OCI-LY7 (cell line): ENCODE measurements around the gene CEP295NL. TPM values are rescaled to one million over a fixed set of nuclear protein-coding genes. Genes with fewer than 3 reads are reported as not detected.

ENCODE experiments used
- BruUV-seq: library from RNA; stranded (reverse); fragments of 400-500 nt; replicated peaks from 2 replicates; lab custom pipeline; 2021; lab: Mats Ljungman, UMichigan
- CTCF ChIA-PET: fragments of 300-600 bp; sonication (Branson Sonifier 250); formaldehyde crosslinking; loops from one replicate; lab custom pipeline; 2022; ENCODE audit warnings: antibody characterized with exemption; ENCODE audit not compliant: unreplicated experiment; lab: Charles Lee
- POLR2A ChIA-PET: fragments of 300-600 bp; sonication (Branson Sonifier 250); formaldehyde crosslinking; loops from one replicate; lab custom pipeline; 2022; ENCODE audit warnings: antibody characterized with exemption; lab: Charles Lee
- DNase-seq: peaks from one replicate; pipeline ENCODE4 v3.0.0-alpha.2; 2015; ENCODE audit warnings: low spot score
- H2AFZ ChIP-seq: fragments of 200-600 bp; sonication (generic), shearing (Covaris generic); 2 replicates; pipeline ENCODE4 v1.6.1; 2014; ENCODE audit warnings: mild to moderate bottlenecking, antibody characterized with exemption, low read length, moderate library complexity
- H3K27ac ChIP-seq: fragments of 200-600 bp; sonication (generic); 2 replicates; pipeline ENCODE4 v1.5.1; 2014; ENCODE audit warnings: mixed run types, low read depth, mild to moderate bottlenecking, moderate library complexity, low read length, inconsistent platforms; ENCODE audit not compliant: poor library complexity, severe bottlenecking
- H3K36me3 ChIP-seq: fragments of 200-600 bp; sonication (generic); 2 replicates; pipeline ENCODE4 v1.6.1; 2014; ENCODE audit warnings: mild to moderate bottlenecking, antibody characterized with exemption, low read length, moderate library complexity, mixed read lengths; ENCODE audit not compliant: insufficient read depth
- H3K4me1 ChIP-seq: fragments of 200-600 bp; sonication (generic); 2 replicates; pipeline ENCODE4 v1.5.1; 2014; ENCODE audit warnings: mild to moderate bottlenecking, low read length; ENCODE audit not compliant: insufficient read depth, poor library complexity, severe bottlenecking
- H3K4me2 ChIP-seq: fragments of 200-600 bp; sonication (generic); 2 replicates; pipeline ENCODE4 v1.6.1; 2014; ENCODE audit warnings: mild to moderate bottlenecking, low read length
- H3K4me3 ChIP-seq: fragments of 200-600 bp; sonication (generic); 2 replicates; pipeline ENCODE4 v1.5.1; 2014; ENCODE audit warnings: mild to moderate bottlenecking, low read depth, low read length; ENCODE audit not compliant: poor library complexity, severe bottlenecking
- H3K79me2 ChIP-seq: fragments of 200-600 bp; sonication (generic); 2 replicates; pipeline ENCODE4 v1.6.1; 2016; ENCODE audit warnings: low read depth, mild to moderate bottlenecking, low read length, moderate library complexity, mixed read lengths; ENCODE audit not compliant: insufficient read depth
- H3K9me2 ChIP-seq: fragments of 200-600 bp; sonication (generic); 2 replicates; pipeline ENCODE4 v1.6.1; 2016; ENCODE audit warnings: mild to moderate bottlenecking, low read length, mixed read lengths; ENCODE audit not compliant: insufficient read depth
- H3K9me3 ChIP-seq: fragments of 200-600 bp; sonication (generic); 2 replicates; pipeline ENCODE4 v1.6.1; 2014; ENCODE audit warnings: mild to moderate bottlenecking, mixed run types, low read length, mixed read lengths
- H4K20me1 ChIP-seq: fragments of 200-600 bp; sonication (generic); 2 replicates; pipeline ENCODE4 v1.6.1; 2014; ENCODE audit warnings: mild to moderate bottlenecking, antibody characterized with exemption, low read length, moderate library complexity, mixed read lengths; ENCODE audit not compliant: insufficient read depth
- EZH2phosphoT487 ChIP-seq: fragments of 200-600 bp; sonication (generic); IDR thresholded peaks from 2 replicates; pipeline ENCODE4 v1.6.1; 2018; ENCODE audit warnings: low read depth, borderline replicate concordance, mild to moderate bottlenecking, mixed run types, antibody characterized with exemption, low read length, moderate library complexity, mixed read lengths
- intact Hi-C: fragments of 100-400 bp; cut with micrococcal nuclease; formaldehyde crosslinking; loops from one replicate; pipeline ENCODE4 v1.10.0; 2022; ENCODE audit not compliant: unreplicated experiment
- total RNA-seq, 2 experiments: library from RNA; depleted of rRNA in 1 of 2; stranded (reverse); fragments of >200 nt in 1 of 2; shearing (Covaris generic) in 1 of 2; gene quantifications; 2 replicates each; pipeline ENCODE4 v1.2.3, GENCODE V29; 2014 to 2022
- TF ChIP-seq, protein P1 (sequence below): fragments of 200-600 bp; sonication (generic); conservative IDR thresholded peaks from 2 replicates; pipeline ENCODE4 v1.5.1; 2014; ENCODE audit warnings: mild to moderate bottlenecking, antibody characterized with exemption, low read length, moderate library complexity, mixed read lengths

The CEP295NL gene
- total RNA-seq, 2 experiments from 2014 or later, result not detected

- no peak overlapping the region for H3K4me3 ChIP-seq
- no peak for DNase-seq
- CTCF ChIA-PET, result no interaction called here
- H3K4me2 ChIP-seq, result no peak overlapping the region
- intact Hi-C loops, result no loop called here
- H4K20me1 ChIP-seq, result no peaks in the 10 kb centered on the region
- no peaks in the 10 kb centered on the region for H3K9me2 ChIP-seq
- no peaks in the 10 kb centered on the region for H3K9me3 ChIP-seq
- no peaks in the 10 kb centered on the region for H3K36me3 ChIP-seq
- no peaks in the 10 kb centered on the region for H3K79me2 ChIP-seq
- no peaks in the 10 kb centered on the region for H3K4me1 ChIP-seq
- H2AFZ ChIP-seq, result no peak overlapping the region
- no TSS peak for BruUV-seq
- TF ChIP-seq, protein P1, sequence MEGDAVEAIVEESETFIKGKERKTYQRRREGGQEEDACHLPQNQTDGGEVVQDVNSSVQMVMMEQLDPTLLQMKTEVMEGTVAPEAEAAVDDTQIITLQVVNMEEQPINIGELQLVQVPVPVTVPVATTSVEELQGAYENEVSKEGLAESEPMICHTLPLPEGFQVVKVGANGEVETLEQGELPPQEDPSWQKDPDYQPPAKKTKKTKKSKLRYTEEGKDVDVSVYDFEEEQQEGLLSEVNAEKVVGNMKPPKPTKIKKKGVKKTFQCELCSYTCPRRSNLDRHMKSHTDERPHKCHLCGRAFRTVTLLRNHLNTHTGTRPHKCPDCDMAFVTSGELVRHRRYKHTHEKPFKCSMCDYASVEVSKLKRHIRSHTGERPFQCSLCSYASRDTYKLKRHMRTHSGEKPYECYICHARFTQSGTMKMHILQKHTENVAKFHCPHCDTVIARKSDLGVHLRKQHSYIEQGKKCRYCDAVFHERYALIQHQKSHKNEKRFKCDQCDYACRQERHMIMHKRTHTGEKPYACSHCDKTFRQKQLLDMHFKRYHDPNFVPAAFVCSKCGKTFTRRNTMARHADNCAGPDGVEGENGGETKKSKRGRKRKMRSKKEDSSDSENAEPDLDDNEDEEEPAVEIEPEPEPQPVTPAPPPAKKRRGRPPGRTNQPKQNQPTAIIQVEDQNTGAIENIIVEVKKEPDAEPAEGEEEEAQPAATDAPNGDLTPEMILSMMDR, result no peak
- no peak for TF ChIP-seq EZH2phosphoT487
- no peak overlapping the region for H3K27ac ChIP-seq
- POLR2A ChIA-PET, result no interaction called here
Measured at GRCh38 chr17:78944956-78945355, 42.0 kb upstream of the CEP295NL start.

GRCh38 chr17:78944026-78944425 lies 41.0 kb upstream of the CEP295NL start:
- CTCF ChIA-PET, result no interaction called here
- Histone ChIP-seq H3K9me2 (no peaks in the 10 kb centered on the region), H3K4me3 (no peak overlapping the region), H3K79me2 (no peaks in the 10 kb centered on the region), H3K36me3 (no peaks in the 10 kb centered on the region), H3K9me3 (no peaks in the 10 kb centered on the region), H4K20me1 (no peaks in the 10 kb centered on the region), H2AFZ (no peak overlapping the region), H3K4me2 (no peak overlapping the region), H3K27ac (no peak overlapping the region), H3K4me1 (no peaks in the 10 kb centered on the region)
- no peak for TF ChIP-seq EZH2phosphoT487
- TF ChIP-seq, protein P1, result no peak
- POLR2A ChIA-PET, result no interaction called here
- no TSS peak for BruUV-seq
- intact Hi-C loops, result no loop called here
- DNase-seq, result no peak

- Histone ChIP-seq H3K9me2 (no peaks in the 10 kb centered on the region), H3K36me3 (no peaks in the 10 kb centered on the region), H4K20me1 (no peaks in the 10 kb centered on the region), H3K4me3 (no peak overlapping the region), H3K4me2 (no peak overlapping the region), H3K79me2 (no peaks in the 10 kb centered on the region), H2AFZ (no peak overlapping the region), H3K27ac (no peak overlapping the region), H3K9me3 (no peaks in the 10 kb centered on the region), H3K4me1 (no peaks in the 10 kb centered on the region)
- ChIA-PET CTCF (no interaction called here), POLR2A (interaction anchor here (0.6 kb wide), 1 partner anchor 623 kb away, joined by 3 read pairs; no protein-coding TSS in a partner anchor)
- BruUV-seq, result no TSS peak
- intact Hi-C loops, result no loop called here
- no peak for DNase-seq
- TF ChIP-seq, protein P1, result no peak
- TF ChIP-seq EZH2phosphoT487, result no peak
Measured at GRCh38 chr17:78940708-78941107, 37.7 kb upstream of the CEP295NL start.
